Spleen (tissue), 7 donors: ENCODE measurements around the gene ROBO1.

Experiments
- POLR2A ChIP-seq, 3 donors: fragments of 450-650 bp; IDR thresholded peaks; one replicate each; pipeline ENCODE4 v1.5.1; 2017; ENCODE audit warnings: antibody characterized with exemption in 3 of 3, mild to moderate bottlenecking in 1 of 3
- TF ChIP-seq, protein P1 (sequence below), 11 experiments: fragments of 200-600 bp in 7 of 11; fragments of 450-650 bp in 4 of 11; sonication (generic) in 4 of 11; IDR thresholded peaks in 8 of 11; conservative IDR thresholded peaks in 3 of 11; 1 replicate in 7 of 11; 2 replicates in 4 of 11; pipeline versions ENCODE4 v1.4.0 to v1.8.0; 2016 to 2021; ENCODE audit warnings: antibody characterized with exemption in 11 of 11, inconsistent platforms in 4 of 11, mild to moderate bottlenecking in 1 of 11
- donor health status: DM: no; HTN: no; CAD: no; lungs with moderate emphysema.
- donor health status: DM: no; HTN: no; CAD: no.
- donor health status: DM: no; HTN: no; CAD: no.

DNA sequence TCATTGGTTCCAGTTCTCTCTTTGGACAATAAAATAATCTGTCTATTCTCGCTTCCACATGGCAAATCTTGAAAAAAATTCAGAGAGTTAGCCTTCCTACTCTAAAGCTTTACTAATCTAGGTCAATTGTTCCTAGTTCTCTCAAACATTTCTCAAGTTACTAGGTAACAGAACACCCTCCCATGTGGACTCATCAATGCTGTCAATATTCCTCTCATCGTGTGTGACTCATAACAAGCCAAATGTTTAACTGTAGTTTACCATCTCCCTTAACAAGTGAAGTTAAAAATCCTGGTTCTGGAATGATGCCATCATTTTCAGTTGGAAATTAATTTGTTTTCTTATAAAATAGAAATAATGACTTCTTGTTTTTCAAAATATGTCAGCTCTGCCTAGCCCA, 438.6 kb downstream of the ROBO1 start:
- TF ChIP-seq, protein P1, sequence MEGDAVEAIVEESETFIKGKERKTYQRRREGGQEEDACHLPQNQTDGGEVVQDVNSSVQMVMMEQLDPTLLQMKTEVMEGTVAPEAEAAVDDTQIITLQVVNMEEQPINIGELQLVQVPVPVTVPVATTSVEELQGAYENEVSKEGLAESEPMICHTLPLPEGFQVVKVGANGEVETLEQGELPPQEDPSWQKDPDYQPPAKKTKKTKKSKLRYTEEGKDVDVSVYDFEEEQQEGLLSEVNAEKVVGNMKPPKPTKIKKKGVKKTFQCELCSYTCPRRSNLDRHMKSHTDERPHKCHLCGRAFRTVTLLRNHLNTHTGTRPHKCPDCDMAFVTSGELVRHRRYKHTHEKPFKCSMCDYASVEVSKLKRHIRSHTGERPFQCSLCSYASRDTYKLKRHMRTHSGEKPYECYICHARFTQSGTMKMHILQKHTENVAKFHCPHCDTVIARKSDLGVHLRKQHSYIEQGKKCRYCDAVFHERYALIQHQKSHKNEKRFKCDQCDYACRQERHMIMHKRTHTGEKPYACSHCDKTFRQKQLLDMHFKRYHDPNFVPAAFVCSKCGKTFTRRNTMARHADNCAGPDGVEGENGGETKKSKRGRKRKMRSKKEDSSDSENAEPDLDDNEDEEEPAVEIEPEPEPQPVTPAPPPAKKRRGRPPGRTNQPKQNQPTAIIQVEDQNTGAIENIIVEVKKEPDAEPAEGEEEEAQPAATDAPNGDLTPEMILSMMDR (IDR thresholded peaks at IDR 0.05 in 8 of 11, conservative IDR thresholded peaks at IDR 0.05 in 3 of 11): no peak
- no peak for TF ChIP-seq POLR2A (IDR thresholded peaks at IDR 0.05)
